ENCODE measurements around the gene TPM1.

- TF ChIP-seq CTCF (IDR thresholded peaks at IDR 0.05) (no peak), POLR2A (IDR thresholded peaks at IDR 0.05) (no peak)
Observed at GRCh38 chr15:63094495-63094931, 52.0 kb downstream of the TPM1 start.
